GM11168 (cell line): ENCODE data around the gene ANKLE2.

Experiments used
- in situ Hi-C: fragments of 300-500 bp; cut with MboI; formaldehyde crosslinking; loops from one replicate; pipeline ENCODE4 v1.12.0; 2022; ENCODE audit warnings: low sequenced_read_pairs; ENCODE audit not compliant: unreplicated experiment

The ANKLE2 gene

GRCh38 chr12:132748319-132748718 is 13.3 kb downstream of the ANKLE2 start:
- in situ Hi-C loops = no loop called here

DNA sequence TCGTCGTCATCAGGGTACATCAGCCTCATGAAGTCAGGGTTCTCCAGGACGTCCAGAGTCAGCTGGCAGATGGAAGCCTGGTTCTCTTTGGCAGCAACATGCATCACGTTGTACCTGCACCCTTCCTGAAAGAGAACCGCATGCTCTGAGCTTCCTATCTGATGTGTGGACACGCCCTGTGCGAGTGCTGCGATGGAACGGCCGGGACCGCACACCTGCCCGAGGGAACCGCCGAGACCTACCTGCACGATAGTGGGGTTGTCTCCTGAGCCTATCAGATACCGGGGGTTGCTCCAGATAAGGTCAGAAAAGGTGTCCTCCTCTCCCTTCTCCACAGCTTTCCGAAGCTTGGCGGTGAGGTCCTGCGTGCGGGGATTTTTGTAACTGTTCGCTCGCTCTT is 13.7 kb downstream of the ANKLE2 start:
- in situ Hi-C loops = no loop called here

- in situ Hi-C loops = no loop called here
These were observed 14.2 kb downstream of the ANKLE2 start for GRCh38 chr12:132747395-132747794.

- in situ Hi-C loops = no loop called here
These were observed 15.0 kb downstream of the ANKLE2 start for GRCh38 chr12:132746613-132747012.

- in situ Hi-C loops = no loop called here
These were observed 17.8 kb downstream of the ANKLE2 start for GRCh38 chr12:132743831-132744230.

GRCh38 chr12:132741620-132742019 is 20.0 kb downstream of the ANKLE2 start:
- in situ Hi-C loops = no loop called here

- in situ Hi-C loops = no loop called here
These were observed 21.0 kb downstream of the ANKLE2 start for GRCh38 chr12:132740652-132741051.

- in situ Hi-C loops = no loop called here
These were observed 21.4 kb downstream of the ANKLE2 start for GRCh38 chr12:132740313-132740646.

- in situ Hi-C loops = no loop called here
These were observed 21.9 kb downstream of the ANKLE2 start for GRCh38 chr12:132739600-132740312.

- in situ Hi-C loops = no loop called here
These were observed 24.7 kb downstream of the ANKLE2 start for GRCh38 chr12:132736913-132737312.

DNA sequence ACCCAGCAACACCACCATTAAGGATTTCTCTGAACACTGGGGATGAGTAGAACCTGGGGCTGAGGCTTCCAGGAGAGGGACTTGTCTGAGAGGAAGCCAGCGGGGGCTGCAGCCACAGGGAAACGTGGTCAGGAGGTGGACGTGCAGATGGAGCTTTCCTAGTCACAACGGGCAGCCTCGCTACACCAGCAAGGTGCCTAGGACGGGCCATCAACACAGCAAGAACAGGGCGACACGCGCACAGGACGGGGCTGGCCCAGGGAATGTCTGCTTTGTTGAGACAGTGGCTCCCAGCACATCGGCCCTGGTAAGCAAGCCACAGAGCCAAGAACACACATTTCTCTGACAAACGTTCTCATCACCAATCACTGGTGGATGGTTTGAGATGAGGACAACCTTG is 25.3 kb downstream of the ANKLE2 start:
- in situ Hi-C loops = no loop called here

- in situ Hi-C loops = no loop called here
These were observed 26.1 kb downstream of the ANKLE2 start for GRCh38 chr12:132735496-132735895.

- in situ Hi-C loops = no loop called here
These were observed 27.4 kb downstream of the ANKLE2 start for GRCh38 chr12:132734206-132734605.

- in situ Hi-C loops = no loop called here
These were observed 30.1 kb downstream of the ANKLE2 start for GRCh38 chr12:132731574-132731973.

- in situ Hi-C loops = no loop called here
These were observed 31.3 kb downstream of the ANKLE2 start for GRCh38 chr12:132730353-132730752.

GRCh38 chr12:132729541-132730320 is 31.9 kb downstream of the ANKLE2 start:
- in situ Hi-C loops = no loop called here

DNA sequence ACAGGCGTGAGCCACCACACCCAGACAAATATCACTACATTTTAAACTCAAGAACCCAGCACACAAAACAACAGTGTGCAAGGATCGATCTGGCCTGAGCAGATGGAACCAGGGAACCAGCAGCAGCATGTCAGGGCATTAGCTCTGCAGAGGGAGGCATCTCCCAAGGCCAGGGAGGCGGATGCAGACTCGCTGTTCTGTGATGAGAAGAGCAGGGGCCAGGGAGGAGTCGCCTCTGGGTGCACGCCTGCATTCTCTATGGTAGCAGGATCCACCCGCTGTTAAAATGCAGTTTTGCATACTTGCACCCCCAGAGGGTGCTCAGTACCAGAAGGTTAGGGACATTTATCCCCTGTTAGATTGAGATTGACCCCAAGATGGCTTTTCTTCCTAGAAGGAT is 33.1 kb downstream of the ANKLE2 start:
- in situ Hi-C loops = no loop called here

- in situ Hi-C loops = no loop called here
These were observed 34.4 kb downstream of the ANKLE2 start for GRCh38 chr12:132727091-132727794.

DNA sequence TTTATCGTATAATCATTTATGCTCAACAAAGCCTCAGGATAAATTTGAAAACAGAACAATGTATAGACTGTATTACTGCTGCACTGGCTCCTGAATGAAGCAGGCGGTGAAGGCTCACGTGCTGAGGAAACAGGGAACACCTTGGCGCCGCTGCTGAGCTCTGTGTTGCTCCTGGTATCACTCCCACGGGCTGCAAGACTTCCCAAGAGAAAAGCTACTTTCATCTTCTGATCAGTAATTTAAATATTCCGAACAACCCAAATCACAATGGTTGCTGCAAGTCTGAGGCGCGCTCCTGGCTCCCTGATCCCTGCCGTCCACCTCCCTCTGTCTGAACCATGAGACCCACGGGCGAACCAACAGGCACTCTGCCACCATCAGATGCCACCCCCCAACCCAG is 35.2 kb downstream of the ANKLE2 start:
- in situ Hi-C loops = no loop called here

GRCh38 chr12:132724506-132725241 is 37.0 kb downstream of the ANKLE2 start:
- in situ Hi-C loops = no loop called here

- in situ Hi-C loops = no loop called here
These were observed 37.9 kb downstream of the ANKLE2 start for GRCh38 chr12:132723764-132724140.
